Erythroblast (primary cell): ENCODE results near the gene C1orf52.

ENCODE experiments used
- GATA1 ChIP-seq: IDR thresholded peaks from 2 replicates; pipeline ENCODE4 v1.6.1; 2011; ENCODE audit warnings: low read depth, mild to moderate bottlenecking, control low read depth, low read length, moderate library complexity
- POLR2A ChIP-seq: IDR thresholded peaks from 2 replicates; pipeline ENCODE4 v1.6.1; 2011; ENCODE audit warnings: mild to moderate bottlenecking, low read length

DNA sequence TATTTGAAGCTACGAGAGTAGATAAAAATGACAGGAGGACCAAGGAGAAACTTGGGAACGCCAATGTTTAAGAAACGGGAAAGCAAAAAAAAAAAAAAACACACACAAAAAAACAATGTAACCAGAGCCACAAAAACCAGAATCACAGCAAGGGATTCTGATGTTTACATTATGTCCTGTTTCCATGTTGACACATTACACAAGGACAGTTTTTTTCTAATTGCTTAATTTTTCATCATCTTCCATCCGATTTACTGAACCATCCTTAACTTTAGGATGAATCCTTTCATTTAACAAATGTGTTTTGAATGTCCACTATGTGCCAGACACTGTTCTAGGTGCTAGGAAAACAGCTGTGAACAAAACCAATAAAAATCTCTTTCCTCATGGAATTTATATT is 18.3 kb upstream of the C1orf52 start:
- TF ChIP-seq POLR2A = no peak
- TF ChIP-seq GATA1 = no peak
